Activated CD4-positive, alpha-beta T cell treated with anti-CD3 and anti-CD28 coated beads for 48 hours (primary cell): ENCODE measurements around the gene CD28.
"Not testable (repeated sequence)": the region's sequence is repeated elsewhere in the genome, so short reads cannot be mapped to it uniquely, and the experiment has no call there.

ENCODE experiments used
- DNase-seq: peaks from one replicate; pipeline ENCODE4 v3.0.0-alpha.2; 2020

Gene CD28

DNA sequence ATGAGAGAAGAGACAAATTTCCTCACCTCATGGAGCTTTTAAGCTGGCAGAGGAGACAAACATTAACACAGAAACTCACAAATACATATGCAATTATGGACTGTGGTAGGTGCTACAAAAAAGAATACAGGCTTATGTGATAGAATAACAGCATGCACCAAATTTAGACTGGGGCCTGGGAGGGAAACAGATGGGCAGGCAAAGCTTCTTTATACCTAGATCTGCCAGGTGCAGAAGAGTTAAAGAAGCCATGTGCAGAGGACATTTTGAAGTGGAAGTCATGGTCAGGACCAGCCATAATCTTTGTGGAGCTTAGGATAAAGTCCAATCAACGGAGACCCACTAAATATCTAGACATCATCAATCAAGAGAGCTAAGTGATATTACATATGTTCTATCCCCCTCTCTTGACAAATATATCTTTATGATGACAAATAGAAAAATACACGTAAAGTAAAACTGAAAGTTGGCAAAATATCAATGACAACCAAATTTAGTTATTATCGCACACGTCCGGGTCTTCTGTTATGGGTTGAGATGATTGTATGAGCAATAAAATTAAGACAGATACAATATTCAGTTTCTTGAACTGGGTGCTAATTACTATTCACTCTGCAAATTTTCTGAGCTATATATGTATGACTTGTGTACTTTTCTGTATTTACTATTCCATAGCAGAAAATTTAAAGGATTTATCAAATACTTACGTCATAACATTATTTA, 44.1 kb downstream of the CD28 start:
- DNase-seq: no peak

DNA sequence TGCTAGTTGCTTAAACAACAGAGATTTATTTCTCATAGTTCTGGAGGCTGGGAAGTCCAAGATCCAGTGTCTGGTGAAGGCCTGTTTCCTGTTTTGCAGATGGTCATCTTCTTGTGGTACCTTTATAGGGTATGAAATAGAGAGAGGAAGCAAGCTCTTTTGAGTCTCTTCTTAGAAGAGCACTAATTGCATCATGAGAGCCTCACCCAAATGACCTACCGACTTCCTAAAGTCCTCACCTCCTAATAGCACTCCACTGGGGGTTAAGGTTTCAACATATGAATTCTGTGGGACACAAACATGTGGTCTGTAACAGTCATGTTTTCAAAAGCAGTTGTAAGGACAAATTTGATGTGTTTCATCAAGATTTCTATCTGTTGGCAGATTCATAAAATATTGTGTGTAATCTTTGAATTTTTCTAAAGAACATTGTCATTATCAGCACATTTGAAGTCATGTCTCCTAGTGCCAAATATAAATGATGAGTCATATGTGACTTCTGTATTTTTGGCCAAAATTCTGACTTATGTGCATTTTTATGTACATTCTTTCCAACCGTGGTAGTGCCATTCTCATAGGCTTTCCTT, 45.3 kb downstream of the CD28 start:
- DNase-seq: no peak

- no peak for DNase-seq
Measured at GRCh38 chr2:203756161-203756560, 49.7 kb downstream of the CD28 start.

GRCh38 chr2:203758841-203759689, 52.6 kb downstream of the CD28 start:
- no peak for DNase-seq

DNA sequence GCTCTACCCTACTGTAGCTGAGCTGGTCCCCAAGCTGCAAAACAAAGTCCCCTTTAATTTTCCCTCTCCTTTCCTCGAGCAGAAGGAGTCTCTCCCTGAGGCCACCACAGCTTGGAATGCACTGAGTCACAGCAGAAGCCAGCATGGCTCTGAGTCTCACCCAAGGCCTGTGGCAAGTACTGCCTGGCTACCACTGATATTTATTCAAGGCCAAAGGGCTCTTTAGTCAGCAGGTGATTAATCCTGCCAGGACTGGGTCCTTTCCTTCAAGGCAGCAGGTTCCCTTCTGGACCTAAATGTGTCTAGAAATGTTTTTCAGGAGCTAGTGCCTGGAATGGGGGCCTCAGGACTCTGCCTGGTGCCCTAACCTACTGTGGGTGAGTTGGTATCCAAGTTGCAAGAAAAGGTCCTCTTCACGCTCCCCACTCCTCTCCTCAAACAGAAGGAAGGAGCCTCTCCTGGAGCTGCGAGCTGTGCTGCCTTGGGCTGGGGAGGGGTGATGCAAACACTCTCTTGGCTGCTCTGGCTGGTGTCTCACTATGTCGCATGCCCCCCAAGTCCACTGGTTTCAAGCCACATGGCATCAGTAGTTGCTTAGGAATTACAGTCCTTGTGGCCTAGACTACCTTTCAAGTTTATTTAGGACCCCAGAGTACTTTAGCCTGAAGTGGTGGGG, 53.4 kb downstream of the CD28 start:
- DNase-seq: no peak

DNA sequence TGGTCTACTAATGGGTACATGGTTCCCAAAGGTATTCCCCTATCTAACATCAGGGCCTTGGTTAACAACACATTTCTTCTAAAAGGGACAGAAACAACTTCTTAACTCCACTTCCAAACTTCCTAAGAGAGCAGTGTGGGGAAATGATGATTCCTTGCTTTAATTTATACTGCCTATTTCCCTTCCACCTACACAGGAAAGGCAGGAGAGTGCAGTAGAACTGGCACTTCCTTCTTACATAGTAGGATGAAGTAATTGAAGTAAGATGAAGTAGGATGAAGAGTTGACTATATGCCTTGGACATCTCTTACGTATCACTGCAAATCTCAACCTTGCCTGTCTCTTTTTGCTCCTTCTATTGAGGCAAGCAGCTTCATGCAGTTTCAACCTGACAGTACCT, 54.7 kb downstream of the CD28 start:
- no peak for DNase-seq

- DNase-seq: peak; percentile 68
Measured at GRCh38 chr2:203763241-203763937, 57.0 kb downstream of the CD28 start.

DNA sequence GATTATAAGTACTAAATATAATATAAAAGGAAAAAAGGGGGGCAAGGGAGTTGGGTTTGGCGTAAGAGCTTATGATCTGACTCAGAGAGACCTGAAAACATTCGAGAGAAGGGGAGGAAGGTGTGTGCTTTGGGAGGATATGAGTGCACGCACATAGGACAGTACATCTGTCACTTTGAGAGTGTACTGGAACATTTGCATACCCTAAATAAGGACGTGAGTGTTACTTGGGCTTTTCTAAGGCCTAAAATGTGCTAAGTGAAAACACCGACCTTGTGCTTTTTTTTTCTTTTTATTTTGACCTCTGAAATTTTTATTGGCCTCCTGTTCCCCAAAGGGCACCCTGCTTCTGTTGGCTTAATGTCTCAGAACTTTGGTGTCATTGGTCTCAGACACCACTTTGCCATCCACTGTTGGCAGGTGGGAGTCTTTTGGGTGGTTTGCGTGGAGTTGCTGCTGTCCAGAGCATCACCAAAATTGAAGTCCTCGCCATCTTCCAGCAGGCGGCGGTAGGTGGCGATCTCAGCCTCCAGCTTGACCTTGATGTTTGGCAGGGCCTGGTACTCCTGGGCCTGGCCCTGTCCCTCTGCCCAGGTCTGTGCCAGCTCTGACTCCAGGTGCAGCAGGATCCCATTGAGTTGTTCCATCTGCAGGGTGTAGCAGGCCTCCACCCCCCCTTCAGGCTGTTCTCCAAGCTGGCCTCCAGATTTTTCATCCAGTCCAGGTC, 57.7 kb downstream of the CD28 start:
- DNase-seq: peak; percentile 33

- no peak for DNase-seq
Measured at GRCh38 chr2:203772456-203773165, 66.2 kb downstream of the CD28 start.

DNA sequence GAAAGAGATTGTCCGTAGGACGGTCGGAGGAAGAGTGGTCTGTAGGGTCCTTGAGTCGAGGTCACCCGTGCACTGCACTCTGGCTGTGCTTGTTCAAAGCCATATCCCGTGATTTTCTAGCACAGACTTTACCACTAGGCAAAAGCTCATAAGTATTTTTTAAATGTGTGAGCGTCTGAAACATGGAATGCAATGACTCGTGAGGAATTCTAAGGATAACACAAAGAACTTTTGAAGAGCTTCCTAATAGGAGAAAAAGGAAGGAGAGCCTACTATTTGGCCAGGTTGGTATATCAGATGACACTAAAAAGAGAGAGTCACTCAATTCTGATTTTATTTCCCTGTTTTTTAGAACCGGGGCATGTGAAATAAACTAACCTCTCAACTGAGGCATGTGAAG, 68.3 kb downstream of the CD28 start:
- DNase-seq: no peak

DNA sequence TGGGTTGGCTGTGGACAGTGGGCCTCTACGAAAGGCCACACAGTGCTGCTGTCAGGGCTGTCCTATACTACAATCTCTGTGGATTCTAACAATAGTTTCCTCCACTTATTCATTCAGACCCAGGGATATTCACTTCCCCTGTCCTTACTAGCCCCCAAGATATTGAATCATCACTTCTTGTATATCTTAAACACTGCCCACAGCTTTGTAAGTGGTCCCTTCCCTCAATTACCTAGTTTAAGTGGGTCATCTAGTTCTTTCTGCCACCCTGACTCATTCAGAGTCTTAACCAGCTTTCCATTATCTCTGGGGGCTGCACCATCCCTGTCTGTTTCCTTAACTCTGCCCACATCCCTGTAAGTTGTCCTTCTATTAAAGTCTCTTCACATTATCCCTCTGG, 69.2 kb downstream of the CD28 start:
- DNase-seq: no peak

GRCh38 chr2:203777030-203777429, 70.6 kb downstream of the CD28 start:
- no peak for DNase-seq

DNA sequence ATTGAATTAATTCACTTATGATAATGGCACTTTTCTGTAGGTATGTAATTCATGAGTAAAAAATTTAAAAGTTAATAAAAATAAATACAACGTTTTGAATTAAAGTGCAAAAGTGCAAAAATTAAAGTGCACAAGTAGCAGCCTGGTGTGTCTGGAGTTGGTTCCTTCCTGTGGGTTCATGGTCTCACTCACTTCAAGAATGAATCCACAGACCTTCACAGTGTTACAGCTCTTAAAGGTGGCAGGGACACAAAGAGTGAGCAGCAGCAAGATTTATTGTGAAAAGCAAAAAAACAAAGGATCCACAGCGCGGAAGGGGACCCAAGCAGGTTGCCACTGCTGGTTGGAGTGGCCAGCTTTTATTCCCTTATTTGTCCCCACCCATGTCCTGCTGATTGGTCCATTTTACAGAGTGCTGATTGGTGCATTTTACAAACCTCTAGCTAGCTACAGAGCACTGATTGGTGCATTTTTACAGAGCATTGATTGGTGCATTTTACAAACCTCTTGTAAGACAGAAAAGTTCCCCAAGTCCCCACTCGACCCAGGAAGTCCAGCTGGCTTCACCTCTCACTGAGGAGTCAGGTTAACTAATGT, 73.1 kb downstream of the CD28 start:
- not testable (repeated sequence) for DNase-seq

- DNase-seq: no peak
Measured at GRCh38 chr2:203780231-203780630, 73.8 kb downstream of the CD28 start.

DNA sequence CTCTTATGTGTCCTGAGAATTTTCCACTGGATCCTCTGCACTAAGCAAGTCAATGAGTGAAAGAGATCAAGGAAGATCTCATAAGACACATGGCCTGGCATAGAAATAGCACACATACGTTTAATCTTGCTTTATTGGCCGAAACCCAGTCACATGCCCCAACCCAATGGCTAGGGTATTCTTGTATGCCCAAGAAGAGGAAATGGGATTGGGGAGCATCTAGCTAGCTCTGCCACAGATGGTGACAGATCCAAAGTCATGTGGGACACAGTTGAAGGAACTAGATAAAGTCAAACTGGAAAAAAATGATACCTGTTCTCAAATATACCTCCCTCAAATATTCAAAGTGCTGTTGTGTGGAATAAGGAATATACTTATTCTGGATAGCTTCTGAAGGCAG, 74.7 kb downstream of the CD28 start:
- no peak for DNase-seq

- DNase-seq: peak; percentile 80
Measured at GRCh38 chr2:203782262-203782976, 76.0 kb downstream of the CD28 start.

GRCh38 chr2:203783496-203784203, 77.2 kb downstream of the CD28 start:
- no peak for DNase-seq

GRCh38 chr2:203784710-203785270, 78.4 kb downstream of the CD28 start:
- not testable (repeated sequence) for DNase-seq
